GM21717 (cell line): Measurements from ENCODE around the gene SCARB2.
A peak's percentile ranks its signal among the peaks of the same experiment; 100 is the strongest.
"Not testable (repeated sequence)": the region's sequence is repeated elsewhere in the genome, so short reads cannot be mapped to it uniquely, and the experiment has no call there.

Source experiments
- ATAC-seq: cut with Tn5 transposase; IDR thresholded peaks from one replicate; pipeline ENCODE4 v1.9.1; 2021; ENCODE audit warnings: mild to moderate bottlenecking, moderate library complexity; ENCODE audit not compliant: unreplicated experiment

The SCARB2 gene, protein sequence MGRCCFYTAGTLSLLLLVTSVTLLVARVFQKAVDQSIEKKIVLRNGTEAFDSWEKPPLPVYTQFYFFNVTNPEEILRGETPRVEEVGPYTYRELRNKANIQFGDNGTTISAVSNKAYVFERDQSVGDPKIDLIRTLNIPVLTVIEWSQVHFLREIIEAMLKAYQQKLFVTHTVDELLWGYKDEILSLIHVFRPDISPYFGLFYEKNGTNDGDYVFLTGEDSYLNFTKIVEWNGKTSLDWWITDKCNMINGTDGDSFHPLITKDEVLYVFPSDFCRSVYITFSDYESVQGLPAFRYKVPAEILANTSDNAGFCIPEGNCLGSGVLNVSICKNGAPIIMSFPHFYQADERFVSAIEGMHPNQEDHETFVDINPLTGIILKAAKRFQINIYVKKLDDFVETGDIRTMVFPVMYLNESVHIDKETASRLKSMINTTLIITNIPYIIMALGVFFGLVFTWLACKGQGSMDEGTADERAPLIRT

GRCh38 chr4:76213415-76214176, at the start of gene SCARB2:
Gene SCARB2 (minus strand): TSS chr4:76213824. CDS start chr4:76213543, 281 bp downstream.
- peak; percentile 75 for ATAC-seq

DNA sequence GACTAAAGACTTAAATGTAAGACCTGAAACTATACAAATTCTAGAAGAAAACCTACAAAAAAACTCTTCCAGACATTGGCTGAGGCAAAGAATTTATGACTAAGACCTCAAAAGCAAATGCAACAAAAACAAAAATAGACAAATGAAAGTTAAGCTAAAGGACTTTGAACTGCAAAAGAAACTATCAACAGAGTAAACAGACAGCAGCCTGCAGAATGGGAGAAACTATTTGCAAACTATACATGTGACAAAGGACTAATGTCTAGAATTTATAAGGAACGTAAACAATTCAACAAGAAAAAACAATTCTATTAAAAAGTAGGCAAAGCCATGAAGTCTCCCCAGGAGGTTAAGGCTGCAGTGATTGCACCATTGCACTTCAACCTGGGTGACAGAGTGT, 46.9 kb upstream of the SCARB2 start:
- no peak for ATAC-seq

DNA sequence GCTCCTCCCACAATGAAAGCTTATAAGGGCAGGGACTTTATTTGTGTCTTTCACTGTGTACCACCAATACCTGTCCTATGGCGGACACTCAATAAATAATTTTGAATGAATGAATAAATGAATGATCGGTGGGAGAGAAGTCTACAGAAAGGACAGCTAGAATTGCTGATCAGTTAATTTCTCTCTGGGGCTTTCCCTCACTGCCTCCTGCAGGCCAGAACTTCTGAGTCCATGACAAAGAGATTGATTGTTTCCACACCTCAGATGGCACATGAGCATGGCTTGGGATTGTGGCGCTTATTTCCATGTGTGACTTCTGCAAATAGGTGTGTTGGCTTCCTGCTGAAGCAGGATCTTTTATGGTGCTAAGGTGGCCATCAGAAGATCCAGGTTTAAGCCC, 44.2 kb upstream of the SCARB2 start:
- ATAC-seq = no peak

- no peak for ATAC-seq
Measured at GRCh38 chr4:76256968-76257367, 43.3 kb upstream of the SCARB2 start.

- no peak for ATAC-seq
Measured at GRCh38 chr4:76256032-76256431, 42.4 kb upstream of the SCARB2 start.

DNA sequence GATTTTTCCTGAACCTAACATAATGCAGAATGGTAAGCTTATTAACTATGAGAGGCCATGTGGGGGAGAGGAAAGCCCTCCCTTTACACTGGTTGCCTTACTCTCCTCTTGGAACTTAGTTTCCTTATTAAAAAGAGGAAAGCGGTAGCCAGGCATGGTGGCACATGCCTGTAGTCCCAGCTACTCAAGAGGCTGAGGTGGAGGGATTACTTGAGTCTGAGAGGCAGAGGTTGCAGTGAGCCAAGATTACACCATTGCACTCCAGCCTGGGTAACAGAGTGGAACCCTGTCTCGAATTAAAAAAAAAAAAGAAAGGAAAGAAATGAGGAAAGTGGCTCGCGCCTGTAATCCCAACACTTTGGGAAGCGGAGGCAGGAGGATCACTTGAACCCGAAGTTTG, 39.9 kb upstream of the SCARB2 start:
- ATAC-seq = no peak

- no peak for ATAC-seq
Measured at GRCh38 chr4:76252271-76252653, 38.6 kb upstream of the SCARB2 start.

GRCh38 chr4:76251441-76252270, 38.0 kb upstream of the SCARB2 start, which contains the start of gene FAM47E:
Gene FAM47E (plus strand): TSS chr4:76251721. CDS start chr4:76251747, 26 bp downstream.
- ATAC-seq = no peak

DNA sequence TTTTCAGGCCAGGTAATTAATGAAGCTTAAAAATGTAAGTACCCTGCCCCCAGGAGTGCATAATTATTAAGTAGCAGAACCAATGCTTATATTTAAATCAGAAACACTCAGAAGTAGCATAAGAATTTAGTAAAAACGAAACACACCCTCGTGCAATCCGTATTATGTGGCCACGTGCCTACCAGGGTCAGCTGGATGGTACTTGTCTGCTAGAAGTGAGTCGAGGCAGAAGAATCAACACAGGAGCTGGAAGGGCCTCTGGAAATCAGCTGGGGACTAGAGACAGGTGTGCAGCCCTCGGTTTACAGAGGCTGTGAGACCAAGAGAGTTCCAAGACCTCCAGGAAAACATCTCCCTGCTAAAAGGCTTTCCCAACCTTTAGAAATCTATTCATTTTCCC, 37.3 kb upstream of the SCARB2 start:
- no peak for ATAC-seq

GRCh38 chr4:76246852-76247251, 33.2 kb upstream of the SCARB2 start:
- ATAC-seq = no peak

GRCh38 chr4:76246025-76246424, 32.4 kb upstream of the SCARB2 start:
- no peak for ATAC-seq

DNA sequence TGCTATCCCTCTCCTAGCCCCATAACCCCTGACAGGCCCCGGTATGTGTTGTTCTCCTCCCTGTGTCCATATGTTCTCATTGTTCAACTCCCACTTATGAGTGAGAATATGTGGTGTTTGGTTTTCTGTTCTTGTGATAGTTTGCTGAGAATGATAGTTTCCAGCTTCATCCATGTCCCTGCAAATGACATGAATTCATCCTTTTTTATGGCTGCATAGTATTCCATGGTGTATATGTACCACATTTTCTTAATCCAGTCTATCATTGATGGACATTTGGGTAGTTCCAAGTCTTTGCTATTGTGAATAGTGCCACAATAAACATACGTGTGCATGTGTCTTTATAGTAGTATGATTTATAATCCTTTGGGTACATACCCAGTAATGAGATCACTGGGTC, 30.3 kb upstream of the SCARB2 start:
- not testable (repeated sequence) for ATAC-seq

GRCh38 chr4:76240236-76240635, 26.6 kb upstream of the SCARB2 start:
- ATAC-seq = no peak

DNA sequence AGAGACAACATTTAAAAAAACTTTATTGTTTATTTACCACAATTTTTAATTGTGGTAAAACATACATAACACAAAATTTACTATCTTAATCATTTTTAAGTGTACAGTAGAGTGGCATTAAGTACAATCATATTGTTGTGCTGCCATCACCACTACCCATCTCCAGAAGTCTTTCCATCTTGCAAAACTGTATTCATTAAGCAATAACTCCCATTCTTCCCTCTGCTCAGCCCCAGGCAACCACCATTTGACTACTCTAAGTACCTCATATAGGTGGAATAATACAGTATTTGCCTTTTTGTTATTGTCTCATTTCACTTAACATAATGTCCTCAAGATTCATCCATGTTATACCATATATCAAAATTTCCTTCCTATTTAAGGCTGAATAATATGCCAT, 25.1 kb upstream of the SCARB2 start:
- ATAC-seq = no peak

GRCh38 chr4:76238236-76238635, 24.6 kb upstream of the SCARB2 start:
- no peak for ATAC-seq

GRCh38 chr4:76235915-76236314, 22.3 kb upstream of the SCARB2 start:
- ATAC-seq = no peak

GRCh38 chr4:76235407-76235806, 21.8 kb upstream of the SCARB2 start:
- no peak for ATAC-seq

- no peak for ATAC-seq
Measured at GRCh38 chr4:76234679-76235044, 21.0 kb upstream of the SCARB2 start.

DNA sequence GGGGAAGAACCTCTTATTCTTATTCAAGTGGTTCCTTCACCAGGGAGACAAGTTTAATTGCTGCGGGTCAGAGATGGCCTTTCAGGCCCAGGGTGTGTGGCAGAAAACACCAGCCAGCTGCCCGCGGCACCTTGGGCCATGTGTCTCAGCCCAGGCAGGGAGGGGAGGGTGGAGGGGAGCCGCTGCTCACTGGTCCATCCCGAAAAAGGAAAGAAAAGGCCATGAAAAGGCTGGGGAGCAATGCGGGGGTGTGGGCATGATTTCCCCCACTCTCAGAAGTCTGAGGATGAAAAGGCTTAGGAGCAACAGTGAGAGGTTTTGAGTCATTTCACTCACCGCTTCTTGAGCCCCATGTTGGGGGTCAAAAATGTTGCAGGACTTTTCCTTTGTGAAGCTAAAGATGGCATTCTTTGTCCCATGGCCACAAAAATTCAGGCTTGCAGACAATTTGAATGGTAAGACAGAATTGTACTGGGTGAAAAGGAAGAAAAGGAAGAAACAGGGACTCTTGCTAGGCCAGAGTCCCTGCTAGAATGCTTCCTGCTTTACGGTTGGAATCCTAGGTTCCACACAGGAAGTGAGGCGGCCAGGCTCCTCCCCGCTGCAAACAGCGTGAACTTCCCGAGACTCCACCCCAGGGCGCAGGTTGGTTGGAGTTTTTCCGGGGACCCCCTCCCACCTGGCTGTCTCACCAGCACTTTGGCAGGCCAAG, 20.5 kb upstream of the SCARB2 start:
- no peak for ATAC-seq

- ATAC-seq = no peak
Measured at GRCh38 chr4:76233529-76233928, 19.9 kb upstream of the SCARB2 start.

DNA sequence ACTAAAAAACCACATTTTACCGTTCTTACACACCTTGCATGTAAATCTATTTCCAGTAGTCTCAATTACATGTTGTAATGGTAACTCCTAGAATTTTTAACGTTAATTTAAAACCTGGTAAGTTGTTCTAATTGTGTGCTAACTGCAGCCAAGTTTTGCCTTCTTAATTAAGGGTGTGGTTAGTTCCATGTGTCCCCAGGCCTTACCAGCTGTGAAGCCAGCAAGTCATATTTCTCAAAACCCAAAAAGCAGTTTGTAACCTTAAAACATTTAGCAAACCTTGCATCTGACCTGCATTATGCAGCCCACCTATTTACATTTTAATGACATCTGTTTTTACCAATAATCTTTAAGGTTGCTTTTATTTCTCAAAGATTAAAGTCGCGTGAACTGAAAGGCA, 19.5 kb upstream of the SCARB2 start:
- ATAC-seq = no peak
